ENCODE results near the gene SFN.
"Not testable (repeated sequence)": the region's sequence is repeated elsewhere in the genome, so short reads cannot be mapped to it uniquely, and the experiment has no call there.

The SFN gene

GRCh38 chr1:26839779-26840178 is 23.2 kb upstream of the SFN start:
- DNase-seq: no peak

GRCh38 chr1:26844424-26845196 is 18.3 kb upstream of the SFN start:
- DNase-seq: no peak

- DNase-seq: not testable (repeated sequence)
Measured at GRCh38 chr1:26847826-26848225, 15.1 kb upstream of the SFN start.

GRCh38 chr1:26848499-26848898 is 14.4 kb upstream of the SFN start:
- DNase-seq: no peak

GRCh38 chr1:26848941-26849774 is 13.8 kb upstream of the SFN start:
- peak; percentile 47 for DNase-seq

GRCh38 chr1:26851106-26851684 is 11.8 kb upstream of the SFN start:
- DNase-seq: no peak

GRCh38 chr1:26852701-26853100 is 10.2 kb upstream of the SFN start:
- DNase-seq: no peak

- peak; percentile 71 for DNase-seq
Measured at GRCh38 chr1:26853156-26853555, 9.8 kb upstream of the SFN start.

- no peak for DNase-seq
Measured at GRCh38 chr1:26853600-26853999, 9.3 kb upstream of the SFN start.

- no peak for DNase-seq
Measured at GRCh38 chr1:26854906-26855305, 8.0 kb upstream of the SFN start.

- DNase-seq: no peak
Measured at GRCh38 chr1:26855636-26856035, 7.3 kb upstream of the SFN start.

GRCh38 chr1:26856181-26856580 is 6.8 kb upstream of the SFN start:
- DNase-seq: no peak

GRCh38 chr1:26856604-26857469 is 6.1 kb upstream of the SFN start:
- DNase-seq: no peak

- no peak for DNase-seq
Measured at GRCh38 chr1:26857473-26858060, 5.4 kb upstream of the SFN start.

- DNase-seq: no peak
Measured at GRCh38 chr1:26858160-26858559, 4.8 kb upstream of the SFN start.

- DNase-seq: no peak
Measured at GRCh38 chr1:26858891-26859640, 3.9 kb upstream of the SFN start.

- peak; percentile 39 for DNase-seq
Measured at GRCh38 chr1:26861286-26861701, 1.7 kb upstream of the SFN start.

- DNase-seq: peak; percentile 20
Measured at GRCh38 chr1:26861889-26862378, 1.0 kb upstream of the SFN start.

- no peak for DNase-seq
Measured at GRCh38 chr1:26863685-26864077, 732 bp downstream of the SFN start.

GRCh38 chr1:26864610-26865480 is 1.9 kb downstream of the SFN start:
- DNase-seq: peak; percentile 98

Data from fibroblast of upper back skin (primary cell).